ENCODE data around the gene SERPINB1. TPM values are rescaled to one million over a fixed set of nuclear protein-coding genes. Genes with fewer than 3 reads are reported as not detected.

The SERPINB1 gene
- total RNA-seq, 1 experiment from 2014 or later = 18.4 TPM

DNA sequence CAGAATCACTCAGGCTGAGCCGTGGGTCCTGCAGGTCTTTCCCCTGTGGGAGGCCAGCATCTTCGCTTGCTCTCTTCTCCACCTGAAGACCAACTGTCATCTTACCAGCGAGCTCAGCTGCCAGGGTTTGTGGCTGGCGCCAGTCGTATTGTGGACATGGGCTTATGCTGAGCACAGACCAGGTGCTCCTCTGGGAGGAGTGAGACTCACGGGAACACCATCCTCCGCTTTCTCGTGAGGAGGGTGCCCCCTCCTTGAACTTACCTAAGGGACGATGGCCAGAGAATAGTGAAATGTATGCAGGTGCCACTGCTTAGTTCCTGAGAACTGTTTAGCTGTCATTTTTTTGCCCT lies 59.3 kb downstream of the SERPINB1 start:
- Histone ChIP-seq H3K9ac (ENCODE audit: extremely low read depth, insufficient read length, low read length) (no peak overlapping the region), H3K9me3 (ENCODE audit: control insufficient read depth, low read depth, low read length) (no peaks in the 10 kb centered on the region), H3K79me2 (ENCODE audit: insufficient read depth, low read length) (no peaks in the 10 kb centered on the region; the same call in 1 of the 2 replicates), H3K56ac (ENCODE audit: insufficient read length, low read depth, low read length) (no peak overlapping the region), H2BK20ac (ENCODE audit: low read depth, low read length, poor library complexity, severe bottlenecking) (no peak overlapping the region), H3K4me1 (ENCODE audit: insufficient read depth, low read length) (no peaks in the 10 kb centered on the region), H4K5ac (ENCODE audit: insufficient read length, low read depth, low read length) (no peak overlapping the region), H2BK15ac (ENCODE audit: low read depth, low read length) (no peak overlapping the region), H2AFZ (ENCODE audit: low read length) (no peak overlapping the region), H3K23ac (ENCODE audit: insufficient read length, low read depth, low read length) (no peak overlapping the region), H2BK120ac (ENCODE audit: low read depth, low read length, poor library complexity, severe bottlenecking) (no peak overlapping the region), H3K23me2 (ENCODE audit: insufficient read length, low read depth, low read length, poor library complexity, severe bottlenecking) (no peaks in the 10 kb centered on the region), H3K27me3 (ENCODE audit: insufficient read depth, low read length) (no peaks in the 10 kb centered on the region), H3K4ac (ENCODE audit: low read depth, low read length) (no peak overlapping the region), H3K14ac (ENCODE audit: insufficient read depth, low read length) (no peak overlapping the region), H3K79me1 (ENCODE audit: insufficient read depth, low read depth, low read length, poor library complexity, severe bottlenecking) (no peaks in the 10 kb centered on the region), H3K18ac (ENCODE audit: insufficient read length, low read depth, low read length) (no peak overlapping the region), H4K91ac (ENCODE audit: insufficient read length, low read depth, low read length) (no peak overlapping the region), H3K27ac (ENCODE audit: insufficient read length, low read depth, low read length) (no peak overlapping the region), H2BK12ac (ENCODE audit: insufficient read length, low read depth, low read length) (no peak overlapping the region), H3K4me2 (ENCODE audit: insufficient read depth, insufficient read length, low read length) (no peak overlapping the region), H3T11ph (ENCODE audit: low read length) (no peak overlapping the region), H4K20me1 (ENCODE audit: control insufficient read depth, insufficient read depth, insufficient read length) (no peaks in the 10 kb centered on the region), H4K8ac (replicated peaks; ENCODE audit: insufficient read length, low read depth, low read length) (no peak overlapping the region), H2AK5ac (ENCODE audit: insufficient read length, low read length) (no peak overlapping the region), H2BK5ac (ENCODE audit: insufficient read length, low read length) (no peak overlapping the region)
- H3K4me1 Mint-ChIP-seq = peaks cover 10 to 11% of the 10 kb centered on the region in 2 experiments
- TF ChIP-seq, protein P1, sequence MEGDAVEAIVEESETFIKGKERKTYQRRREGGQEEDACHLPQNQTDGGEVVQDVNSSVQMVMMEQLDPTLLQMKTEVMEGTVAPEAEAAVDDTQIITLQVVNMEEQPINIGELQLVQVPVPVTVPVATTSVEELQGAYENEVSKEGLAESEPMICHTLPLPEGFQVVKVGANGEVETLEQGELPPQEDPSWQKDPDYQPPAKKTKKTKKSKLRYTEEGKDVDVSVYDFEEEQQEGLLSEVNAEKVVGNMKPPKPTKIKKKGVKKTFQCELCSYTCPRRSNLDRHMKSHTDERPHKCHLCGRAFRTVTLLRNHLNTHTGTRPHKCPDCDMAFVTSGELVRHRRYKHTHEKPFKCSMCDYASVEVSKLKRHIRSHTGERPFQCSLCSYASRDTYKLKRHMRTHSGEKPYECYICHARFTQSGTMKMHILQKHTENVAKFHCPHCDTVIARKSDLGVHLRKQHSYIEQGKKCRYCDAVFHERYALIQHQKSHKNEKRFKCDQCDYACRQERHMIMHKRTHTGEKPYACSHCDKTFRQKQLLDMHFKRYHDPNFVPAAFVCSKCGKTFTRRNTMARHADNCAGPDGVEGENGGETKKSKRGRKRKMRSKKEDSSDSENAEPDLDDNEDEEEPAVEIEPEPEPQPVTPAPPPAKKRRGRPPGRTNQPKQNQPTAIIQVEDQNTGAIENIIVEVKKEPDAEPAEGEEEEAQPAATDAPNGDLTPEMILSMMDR (conservative IDR thresholded peaks at IDR 0.05) = no peak
- H3K9me3 Mint-ChIP-seq = no peaks in the 10 kb centered on the region
- H3K27ac Mint-ChIP-seq = no peak overlapping the region; a peak in 1 of 7 replicates
- DNase-seq = no peak
- H3K36me3 Mint-ChIP-seq (ENCODE audit: insufficient read depth in 1 of 3, low read depth in 3 of 3) = peaks cover 21 to 49% (median 46%) of the 10 kb centered on the region in 3 experiments
- H3K4me3 Mint-ChIP-seq = no peak overlapping the region
- H3K27me3 Mint-ChIP-seq (ENCODE audit: low read depth) = no peaks in the 10 kb centered on the region; the same call in 1 of the 2 replicates
- WGBS (ENCODE audit: extremely low coverage, insufficient read length, low lambda C conversion rate) = no CpG with 5 or more reads among the region's 9 CpGs

Small RNA genes lying within 50 kb of the gene (microRNA-seq; reads per million reads assigned to microRNA genes)
- not detected for gene MIR4645 (ENCODE audit: borderline microRNAs expressed)

Other genes with a start within 250 kb of the SERPINB1 start
- gene MYLK4, start 90.9 kb downstream of the SERPINB1 start, total RNA-seq (2021) = 0.28 and 0.44 TPM in 2 replicates
- 38.1 and 40.0 TPM in 2 replicates for gene WRNIP1, start 76.5 kb downstream of the SERPINB1 start, total RNA-seq (2021)
- 382 and 390 TPM in 2 replicates for gene SERPINB9, start 61.4 kb upstream of the SERPINB1 start, total RNA-seq (2021)
- gene SERPINB6, start 129.7 kb upstream of the SERPINB1 start, total RNA-seq (2021) = 39.0 and 40.6 TPM in 2 replicates
- 105 and 106 TPM in 2 replicates for gene NQO2, start 158.0 kb upstream of the SERPINB1 start, total RNA-seq (2021)
- gene RIPK1, start 226.6 kb upstream of the SERPINB1 start, total RNA-seq (2021) = 24.6 and 25.1 TPM in 2 replicates